IMR-90 (cell line): Measurements from ENCODE around the gene DYRK1A. TPM values are rescaled to one million over a fixed set of nuclear protein-coding genes. Genes with fewer than 3 reads are reported as not detected.

Experiments
- ATAC-seq: fragments of 200-7000 bp; cut with Tn5 transposase; 2 replicates; pipeline ENCODE4 v1.9.1; 2020; ENCODE audit warnings: low read depth, mild to moderate bottlenecking, moderate library complexity
- BruUV-seq: library from RNA; stranded (reverse); fragments of 400-500 nt; replicated peaks from 2 replicates; lab custom pipeline; 2021; lab: Mats Ljungman, UMichigan
- CTCF ChIA-PET: fragments of 300-600 bp; formaldehyde crosslinking; extraction: SDS; loops from one replicate; lab custom pipeline; 2021; ENCODE audit warnings: antibody characterized with exemption; lab: Yijun Ruan, JAX
- POLR2A ChIA-PET: fragments of 300-600 bp; sonication (Branson Sonifier 250); formaldehyde crosslinking; loops from one replicate; lab custom pipeline; 2022; ENCODE audit warnings: antibody characterized with exemption; ENCODE audit not compliant: unreplicated experiment; lab: Charles Lee
- DNase-seq: peaks from one replicate; pipeline ENCODE4 v3.0.0; 2013
- H2AFZ ChIP-seq: replicated peaks from 2 replicates; pipeline ENCODE3; 2013; ENCODE audit warnings: low read length, mild to moderate bottlenecking; ENCODE audit not compliant: poor library complexity
- H2AK5ac ChIP-seq: 2 replicates; pipeline ENCODE4 v1.6.1; 2013; ENCODE audit warnings: low read depth, low read length, inconsistent platforms
- H2AK9ac ChIP-seq: replicated peaks from 2 replicates; pipeline ENCODE3; 2013; ENCODE audit warnings: mild to moderate bottlenecking, low read depth, low read length, moderate library complexity; ENCODE audit not compliant: poor library complexity
- H2BK120ac ChIP-seq: 2 replicates; pipeline ENCODE4 v1.6.1; 2013; ENCODE audit warnings: low read depth, low read length, inconsistent platforms
- H2BK15ac ChIP-seq: 3 replicates; pipeline ENCODE4 v1.6.1; 2013; ENCODE audit warnings: low read depth, low read length, inconsistent platforms
- H2BK20ac ChIP-seq: 2 replicates; pipeline ENCODE4 v1.6.1; 2013; ENCODE audit warnings: low read depth, mild to moderate bottlenecking, inconsistent platforms, low read length, moderate library complexity
- H2BK5ac ChIP-seq: 2 replicates; pipeline ENCODE4 v1.6.1; 2013; ENCODE audit warnings: mild to moderate bottlenecking, low read depth, low read length, inconsistent platforms; ENCODE audit not compliant: poor library complexity, severe bottlenecking
- H3K14ac ChIP-seq: replicated peaks from 2 replicates; pipeline ENCODE4 v1.6.1; 2013; ENCODE audit warnings: low read depth, low read length, inconsistent platforms
- H3K18ac ChIP-seq: 2 replicates; pipeline ENCODE4 v1.6.1; 2013; ENCODE audit warnings: low read depth, low read length, control low read depth
- H3K23ac ChIP-seq: 2 replicates; pipeline ENCODE4 v1.6.1; 2013; ENCODE audit warnings: low read depth, low read length, inconsistent platforms
- H3K27ac ChIP-seq: 2 replicates; pipeline ENCODE4 v1.5.1; 2013; ENCODE audit warnings: mild to moderate bottlenecking, control low read depth, low read length; ENCODE audit not compliant: insufficient read depth
- H3K27me3 ChIP-seq: 2 replicates; pipeline ENCODE4 v1.6.1; 2013; ENCODE audit warnings: low read length; ENCODE audit not compliant: control insufficient read depth, insufficient read depth
- H3K36me3 ChIP-seq: 2 replicates; pipeline ENCODE4 v1.6.1; 2013; ENCODE audit warnings: low read length, mixed read lengths; ENCODE audit not compliant: control insufficient read depth, insufficient read depth
- H3K4ac ChIP-seq: 2 replicates; pipeline ENCODE4 v1.6.1; 2013; ENCODE audit warnings: low read depth, low read length, inconsistent platforms
- H3K4me1 ChIP-seq: 2 replicates; pipeline ENCODE4 v1.6.1; 2013; ENCODE audit warnings: low read length, mixed read lengths; ENCODE audit not compliant: control insufficient read depth, insufficient read depth
- H3K4me2 ChIP-seq: 2 replicates; pipeline ENCODE4 v1.6.1; 2013; ENCODE audit warnings: low read depth, mild to moderate bottlenecking, control low read depth, low read length, moderate library complexity
- H3K4me3 ChIP-seq: 2 replicates; pipeline ENCODE4 v1.5.1; 2013; ENCODE audit warnings: low read depth, mild to moderate bottlenecking, control low read depth, low read length, moderate library complexity; ENCODE audit not compliant: insufficient read depth
- H3K56ac ChIP-seq: 2 replicates; pipeline ENCODE4 v1.6.1; 2013; ENCODE audit warnings: low read length, inconsistent platforms; ENCODE audit not compliant: insufficient read depth; ENCODE audit errors: extremely low read depth
- H3K79me1 ChIP-seq, 2 experiments: 2 replicates each; pipeline ENCODE4 v1.6.1; 2013; ENCODE audit warnings: low read length in 2 of 2, inconsistent platforms in 1 of 2, low read depth in 1 of 2
- H3K9ac ChIP-seq: 2 replicates; pipeline ENCODE4 v1.6.1; 2013; ENCODE audit warnings: low read depth, low read length, control low read depth
- H3K9me1 ChIP-seq: 2 replicates; pipeline ENCODE4 v1.6.1; 2013; ENCODE audit warnings: low read length, inconsistent platforms; ENCODE audit not compliant: insufficient read depth
- H3K9me3 ChIP-seq: 2 replicates; pipeline ENCODE4 v1.6.1; 2013; ENCODE audit warnings: low read length; ENCODE audit not compliant: control insufficient read depth, insufficient read depth
- H4K20me1 ChIP-seq: 2 replicates; pipeline ENCODE4 v1.6.1; 2013; ENCODE audit warnings: low read length, inconsistent platforms; ENCODE audit not compliant: insufficient read depth
- H4K5ac ChIP-seq: 2 replicates; pipeline ENCODE4 v1.6.1; 2013; ENCODE audit warnings: mild to moderate bottlenecking, low read depth, low read length, control low read depth
- H4K8ac ChIP-seq, 2 experiments: 2 replicates each; pipeline ENCODE4 v1.6.1; 2013; ENCODE audit warnings: low read depth in 2 of 2, low read length in 2 of 2, control low read depth in 1 of 2, inconsistent platforms in 1 of 2
- H4K91ac ChIP-seq: 2 replicates; pipeline ENCODE4 v1.6.1; 2013; ENCODE audit warnings: low read depth, low read length, inconsistent platforms; ENCODE audit not compliant: insufficient read depth
- FOS ChIP-seq: fragments of 150-350 bp; IDR thresholded peaks from 2 replicates; pipeline ENCODE4 v1.6.1; 2016; ENCODE audit warnings: low read depth, low read length
- RAD21 ChIP-seq: IDR thresholded peaks from 2 replicates; pipeline ENCODE4 v1.6.1; 2012; ENCODE audit warnings: low read length, improper control_type of control experiment
- WGBS, 2 experiments: methylation state at CpG; one replicate each; pipeline versions ENCODE4 v1.1.5 to v1.1.7; 2013; ENCODE audit warnings: missing lambda C conversion rate in 2 of 2; ENCODE audit not compliant: insufficient read length in 1 of 2; ENCODE audit errors: extremely low coverage in 2 of 2; 5-methylcytosine and 5-hydroxymethylcytosine counted together
- dilution Hi-C: fragments of 300-500 bp; cut with HindIII; formaldehyde crosslinking; loops from one replicate; pipeline ENCODE4 v1.14.3; 2018; ENCODE audit warnings: low sequenced_read_pairs; ENCODE audit not compliant: unreplicated experiment
- in situ Hi-C: fragments of 300-500 bp; cut with MboI; formaldehyde crosslinking; loops from 3 replicates; pipeline ENCODE4 v1.14.3; 2019; ENCODE audit warnings: low sequenced_read_pairs, inconsistent platforms, mixed read lengths
- intact Hi-C: fragments of 100-400 bp; cut with micrococcal nuclease; formaldehyde crosslinking; loops from 2 replicates; pipeline ENCODE4 v1.10.0; 2022
- polyA plus RNA-seq, 3 experiments: library from polyadenylated mRNA; depleted of rRNA; stranded (reverse); fragments of >200 nt; gene quantifications; 2 replicates each; pipeline ENCODE4 v1.2.3, GENCODE V29; 2012; ENCODE audit warnings: low replicate concordance in 1 of 3
- total RNA-seq: library from RNA; depleted of rRNA; stranded (reverse); fragments of >200 nt; gene quantifications from 2 replicates; pipeline ENCODE4 v1.2.3, GENCODE V29; 2012

Gene DYRK1A
- total and polyA plus RNA-seq, 2 of the 4 experiments (the other 2 are of a cell fraction), result 18.6 to 50.5 TPM

- Histone ChIP-seq H3K36me3 (peaks cover 60% of the 10 kb centered on the region), H3K79me1 (peaks cover 43 to 73% of the 10 kb centered on the region in 2 experiments), H2AFZ (no peak overlapping the region), H2BK20ac (no peak overlapping the region), H3K14ac (no peak overlapping the region), H3K9ac (no peak overlapping the region), H3K4me1 (no peaks in the 10 kb centered on the region), H3K9me3 (no peaks in the 10 kb centered on the region), H3K27ac (no peak overlapping the region), H2BK120ac (no peak overlapping the region), H4K91ac (no peak overlapping the region), H3K4me2 (no peak overlapping the region), H3K23ac (no peak overlapping the region), H3K27me3 (no peaks in the 10 kb centered on the region), H4K5ac (no peak overlapping the region), H2AK5ac (no peak overlapping the region), H4K8ac (no peak overlapping the region), H3K56ac (no peak overlapping the region), H2BK15ac (no peak overlapping the region), H2BK5ac (no peak overlapping the region), H3K4me3 (no peak overlapping the region), H4K20me1 (no peaks in the 10 kb centered on the region), H3K9me1 (peaks cover 18% of the 10 kb centered on the region), H3K18ac (no peak overlapping the region), H2AK9ac (no peak overlapping the region), H3K4ac (no peak overlapping the region)
- dilution Hi-C loops (no loop called here), in situ Hi-C loops (no loop called here), intact Hi-C loops (no loop called here)
- CTCF ChIA-PET, result no interaction called here
- no peak for TF ChIP-seq RAD21
- peak; percentile 64 for TF ChIP-seq FOS
- WGBS, 2 experiments, result no CpG with 5 or more reads among the region's 5 CpGs
- no TSS peak for BruUV-seq
- POLR2A ChIA-PET, result no interaction called here
- DNase-seq, result peak; percentile 62
- peak; percentile 68 for ATAC-seq
Observed at GRCh38 chr21:37509802-37510393, 143.3 kb downstream of the DYRK1A start.
